ENCODE measurements around the gene KAT14.
A peak's percentile ranks its signal among the peaks of the same experiment; 100 is the strongest.
"Not testable (repeated sequence)": the region's sequence is repeated elsewhere in the genome, so short reads cannot be mapped to it uniquely, and the experiment has no call there.

The KAT14 gene, protein sequence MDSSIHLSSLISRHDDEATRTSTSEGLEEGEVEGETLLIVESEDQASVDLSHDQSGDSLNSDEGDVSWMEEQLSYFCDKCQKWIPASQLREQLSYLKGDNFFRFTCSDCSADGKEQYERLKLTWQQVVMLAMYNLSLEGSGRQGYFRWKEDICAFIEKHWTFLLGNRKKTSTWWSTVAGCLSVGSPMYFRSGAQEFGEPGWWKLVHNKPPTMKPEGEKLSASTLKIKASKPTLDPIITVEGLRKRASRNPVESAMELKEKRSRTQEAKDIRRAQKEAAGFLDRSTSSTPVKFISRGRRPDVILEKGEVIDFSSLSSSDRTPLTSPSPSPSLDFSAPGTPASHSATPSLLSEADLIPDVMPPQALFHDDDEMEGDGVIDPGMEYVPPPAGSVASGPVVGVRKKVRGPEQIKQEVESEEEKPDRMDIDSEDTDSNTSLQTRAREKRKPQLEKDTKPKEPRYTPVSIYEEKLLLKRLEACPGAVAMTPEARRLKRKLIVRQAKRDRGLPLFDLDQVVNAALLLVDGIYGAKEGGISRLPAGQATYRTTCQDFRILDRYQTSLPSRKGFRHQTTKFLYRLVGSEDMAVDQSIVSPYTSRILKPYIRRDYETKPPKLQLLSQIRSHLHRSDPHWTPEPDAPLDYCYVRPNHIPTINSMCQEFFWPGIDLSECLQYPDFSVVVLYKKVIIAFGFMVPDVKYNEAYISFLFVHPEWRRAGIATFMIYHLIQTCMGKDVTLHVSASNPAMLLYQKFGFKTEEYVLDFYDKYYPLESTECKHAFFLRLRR

DNA sequence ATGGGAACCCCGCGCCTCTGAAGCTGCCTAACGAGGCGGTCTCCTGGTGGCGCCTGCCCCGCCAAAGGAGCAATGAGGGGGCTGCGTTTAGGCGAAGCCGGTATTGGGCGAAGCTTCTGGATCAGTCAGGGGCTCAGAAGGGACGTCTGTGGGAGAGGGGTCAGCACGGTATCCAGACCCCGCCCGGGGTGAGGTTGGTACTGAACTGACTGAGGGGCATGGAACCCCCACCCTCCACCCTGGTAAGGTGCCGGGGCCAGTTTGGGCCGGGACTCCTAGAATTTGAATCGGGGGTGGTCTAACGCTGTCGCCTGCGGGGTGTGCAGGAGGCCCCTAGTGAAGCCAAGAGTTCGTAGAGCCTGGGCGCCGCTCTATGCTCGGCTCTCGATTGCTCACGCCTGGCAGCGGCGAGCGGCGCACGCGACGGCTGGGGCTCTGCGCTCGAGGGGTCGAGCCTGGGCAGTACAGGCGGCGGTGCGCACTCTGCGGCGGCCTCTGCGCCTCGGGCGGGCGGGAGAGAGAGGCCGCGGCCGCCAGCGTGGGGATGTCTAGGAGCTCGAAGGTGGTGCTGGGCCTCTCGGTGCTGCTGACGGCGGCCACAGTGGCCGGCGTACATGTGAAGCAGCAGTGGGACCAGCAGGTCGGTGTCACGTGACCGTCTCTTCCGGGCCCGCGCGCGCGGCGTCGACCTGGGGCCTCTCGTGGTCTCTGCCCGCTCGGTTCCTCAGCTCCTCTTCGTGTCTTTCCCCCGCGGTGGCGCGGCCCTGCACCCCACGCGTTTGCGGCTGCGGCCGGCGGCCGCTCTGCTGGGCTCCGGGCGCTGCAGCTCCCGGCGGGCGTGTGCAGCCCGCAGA lies at the start of gene KAT14, which contains the start of gene PET117:
TSS of gene KAT14 (plus strand) at position 452 of the 854 bp plus-strand sequence. CDS start 4,798 bp downstream, outside the sequence.
TSS of gene PET117 (plus strand) at position 452 of the 854 bp plus-strand sequence. CDS start at position 545, 93 bp downstream.
- H3K4me3 ChIP-seq (ENCODE audit: low read depth, low read length), result peak within 1 kb of the TSS; percentile 83
- DNase-seq (ENCODE audit: low read depth, low spot score), result peak; percentile 95
- in situ Hi-C loops (cut with HindIII; ENCODE audit: low sequenced_read_pairs), result no loop called here
- TF ChIP-seq, protein P1, sequence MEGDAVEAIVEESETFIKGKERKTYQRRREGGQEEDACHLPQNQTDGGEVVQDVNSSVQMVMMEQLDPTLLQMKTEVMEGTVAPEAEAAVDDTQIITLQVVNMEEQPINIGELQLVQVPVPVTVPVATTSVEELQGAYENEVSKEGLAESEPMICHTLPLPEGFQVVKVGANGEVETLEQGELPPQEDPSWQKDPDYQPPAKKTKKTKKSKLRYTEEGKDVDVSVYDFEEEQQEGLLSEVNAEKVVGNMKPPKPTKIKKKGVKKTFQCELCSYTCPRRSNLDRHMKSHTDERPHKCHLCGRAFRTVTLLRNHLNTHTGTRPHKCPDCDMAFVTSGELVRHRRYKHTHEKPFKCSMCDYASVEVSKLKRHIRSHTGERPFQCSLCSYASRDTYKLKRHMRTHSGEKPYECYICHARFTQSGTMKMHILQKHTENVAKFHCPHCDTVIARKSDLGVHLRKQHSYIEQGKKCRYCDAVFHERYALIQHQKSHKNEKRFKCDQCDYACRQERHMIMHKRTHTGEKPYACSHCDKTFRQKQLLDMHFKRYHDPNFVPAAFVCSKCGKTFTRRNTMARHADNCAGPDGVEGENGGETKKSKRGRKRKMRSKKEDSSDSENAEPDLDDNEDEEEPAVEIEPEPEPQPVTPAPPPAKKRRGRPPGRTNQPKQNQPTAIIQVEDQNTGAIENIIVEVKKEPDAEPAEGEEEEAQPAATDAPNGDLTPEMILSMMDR (IDR thresholded peaks at IDR 0.05; ENCODE audit: low read depth, low read length), result no peak

DNA sequence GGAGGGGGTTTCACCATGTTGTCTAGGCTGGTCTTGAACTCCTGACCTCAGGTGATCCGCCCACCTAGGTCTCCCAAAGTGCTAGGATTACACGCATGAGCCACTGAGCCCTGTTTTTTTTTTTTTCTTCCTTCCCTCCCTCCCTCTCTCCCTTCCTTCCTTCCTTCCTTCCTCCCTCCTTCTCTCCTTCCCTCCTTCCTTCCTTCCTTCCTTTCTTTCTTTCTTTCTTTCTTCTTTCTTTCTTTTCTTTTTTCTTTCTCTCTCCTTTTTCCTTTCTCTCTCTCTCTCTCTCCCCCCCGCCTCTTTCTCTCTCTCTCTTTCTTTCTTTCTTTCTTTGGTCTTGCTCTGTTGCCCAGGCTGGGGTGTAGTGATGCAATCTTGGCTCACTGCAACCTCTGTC lies 49.4 kb upstream of the KAT14 start:
- DNase-seq (ENCODE audit: low read depth, low spot score); in situ Hi-C loops (cut with HindIII; ENCODE audit: low sequenced_read_pairs); H3K4me3 ChIP-seq (ENCODE audit: low read depth, low read length): not testable (repeated sequence)

DNA sequence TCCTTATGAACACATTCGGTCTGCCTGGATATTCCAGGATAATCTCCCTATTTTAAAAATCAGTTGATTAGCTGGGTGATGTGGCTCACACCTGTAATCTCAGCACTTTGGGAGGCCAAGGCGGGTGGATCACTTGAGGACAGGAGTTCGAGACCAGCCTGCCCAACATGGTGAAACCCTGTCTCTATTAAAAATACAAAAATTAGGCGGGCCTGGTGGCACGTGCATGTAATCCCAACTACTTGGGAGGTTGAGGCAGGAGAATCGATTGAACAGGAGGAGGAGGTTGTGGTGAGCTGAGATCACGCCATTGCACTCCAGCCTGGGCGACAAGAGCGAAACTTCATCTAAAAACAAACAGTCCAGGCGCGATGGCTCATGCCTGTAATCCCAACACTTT lies 48.8 kb upstream of the KAT14 start:
- in situ Hi-C loops (cut with HindIII; ENCODE audit: low sequenced_read_pairs); DNase-seq (ENCODE audit: low read depth, low spot score); H3K4me3 ChIP-seq (ENCODE audit: low read depth, low read length): not testable (repeated sequence)

DNA sequence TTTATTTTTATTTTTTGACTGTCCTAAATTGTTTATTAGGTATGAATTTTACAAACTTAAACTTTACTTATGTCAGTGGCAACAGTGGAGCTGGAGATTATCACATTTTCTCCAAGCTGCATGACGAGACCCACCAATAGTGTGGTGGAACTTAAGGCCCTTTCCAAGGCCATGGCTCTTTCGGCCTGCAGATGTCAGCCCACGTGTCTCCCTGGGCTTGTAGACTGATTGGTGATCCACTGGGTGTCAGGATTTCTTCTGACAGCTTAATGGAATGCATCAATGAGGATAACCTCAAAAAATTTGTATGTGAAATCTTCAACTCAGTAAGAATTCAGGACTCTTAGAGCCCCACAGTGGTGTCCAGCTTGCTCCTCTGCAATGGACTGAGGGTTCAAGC lies 47.6 kb upstream of the KAT14 start:
- DNase-seq (ENCODE audit: low read depth, low spot score), result no peak
- TF ChIP-seq, protein P1 (IDR thresholded peaks at IDR 0.05; ENCODE audit: low read depth, low read length), result no peak
- H3K4me3 ChIP-seq (ENCODE audit: low read depth, low read length), result no peak overlapping the region
- in situ Hi-C loops (cut with HindIII; ENCODE audit: low sequenced_read_pairs), result no loop called here

DNA sequence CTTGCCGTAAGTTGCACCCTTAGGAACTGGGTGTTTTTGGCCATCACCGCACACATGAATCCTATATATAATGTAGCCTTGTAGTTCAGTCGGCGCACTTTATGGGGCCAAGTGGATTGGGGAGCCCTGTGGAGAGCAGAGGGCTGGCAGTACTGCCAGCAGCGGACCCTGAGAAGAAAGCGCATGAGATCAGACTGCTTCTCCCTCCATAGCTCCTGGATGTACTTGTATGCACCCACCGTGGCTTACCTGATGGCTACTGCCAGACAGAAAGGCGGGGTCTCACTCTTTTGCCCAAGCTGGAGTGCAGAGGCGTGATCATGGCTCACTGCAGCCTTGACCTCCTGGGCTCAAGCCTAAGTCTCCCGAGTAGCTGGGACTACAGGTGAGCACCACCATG lies 47.2 kb upstream of the KAT14 start:
- TF ChIP-seq, protein P1 (IDR thresholded peaks at IDR 0.05; ENCODE audit: low read depth, low read length), result no peak

DNA sequence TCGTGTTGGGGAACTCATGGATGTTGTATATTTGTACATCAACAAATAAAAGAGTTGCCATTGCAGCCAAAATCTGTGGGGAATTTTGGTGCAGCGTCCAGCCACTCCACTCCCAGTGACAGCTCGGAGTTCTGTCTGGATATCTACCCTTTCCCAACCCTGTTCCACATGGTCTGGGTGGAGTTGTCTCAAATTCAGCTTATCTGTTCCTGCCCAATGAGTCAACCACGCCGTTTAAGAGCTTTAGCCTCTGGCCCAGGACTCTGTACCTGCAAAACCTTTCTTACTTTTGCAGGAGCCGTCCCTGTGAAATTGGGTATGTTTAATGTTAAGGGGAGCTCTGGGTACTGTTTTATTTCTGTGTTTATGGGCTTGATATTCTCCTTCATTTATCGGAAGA lies 46.0 kb upstream of the KAT14 start:
- in situ Hi-C loops (cut with HindIII; ENCODE audit: low sequenced_read_pairs), result no loop called here
- DNase-seq (ENCODE audit: low read depth, low spot score), result no peak
- TF ChIP-seq, protein P1 (IDR thresholded peaks at IDR 0.05; ENCODE audit: low read depth, low read length), result no peak
- no peak overlapping the region for H3K4me3 ChIP-seq (ENCODE audit: low read depth, low read length)

More for the DNA sequence above, 47.2 kb upstream of the KAT14 start:
- in situ Hi-C loops (cut with HindIII; ENCODE audit: low sequenced_read_pairs), result no loop called here
- no peak for DNase-seq (ENCODE audit: low read depth, low spot score)
- no peak overlapping the region for H3K4me3 ChIP-seq (ENCODE audit: low read depth, low read length)

DNA sequence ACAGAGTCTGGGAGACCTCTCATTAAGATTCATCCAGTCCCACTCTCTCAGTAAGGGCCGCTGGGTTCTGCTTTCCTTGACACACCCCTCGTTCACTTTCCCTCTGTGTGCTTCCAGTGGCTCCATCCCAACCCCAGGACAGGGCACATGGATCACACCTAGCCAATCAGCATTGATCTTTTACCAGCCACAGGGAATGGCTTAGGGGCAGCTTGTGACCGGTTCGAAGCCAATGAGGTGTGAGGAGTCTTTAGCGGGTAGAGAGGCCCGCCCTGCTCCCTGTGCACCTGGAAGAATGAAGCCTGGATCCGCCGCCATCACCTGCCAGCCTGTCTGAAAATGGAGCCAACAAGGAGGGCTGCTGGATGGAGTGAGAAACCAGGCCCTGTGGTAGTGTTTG lies 44.8 kb upstream of the KAT14 start:
- DNase-seq (ENCODE audit: low read depth, low spot score), result no peak
- no peak overlapping the region for H3K4me3 ChIP-seq (ENCODE audit: low read depth, low read length)
- in situ Hi-C loops (cut with HindIII; ENCODE audit: low sequenced_read_pairs), result no loop called here
- TF ChIP-seq, protein P1 (IDR thresholded peaks at IDR 0.05; ENCODE audit: low read depth, low read length), result no peak
